HuH-7 (cell line): ENCODE results near the gene SMU1.
"Not testable (repeated sequence)": the region's sequence is repeated elsewhere in the genome, so short reads cannot be mapped to it uniquely, and the experiment has no call there.

ENCODE experiments used
- DNase-seq: peaks from one replicate; pipeline ENCODE4 v3.0.0; 2011; ENCODE audit warnings: low spot score

SMU1 gene

DNA sequence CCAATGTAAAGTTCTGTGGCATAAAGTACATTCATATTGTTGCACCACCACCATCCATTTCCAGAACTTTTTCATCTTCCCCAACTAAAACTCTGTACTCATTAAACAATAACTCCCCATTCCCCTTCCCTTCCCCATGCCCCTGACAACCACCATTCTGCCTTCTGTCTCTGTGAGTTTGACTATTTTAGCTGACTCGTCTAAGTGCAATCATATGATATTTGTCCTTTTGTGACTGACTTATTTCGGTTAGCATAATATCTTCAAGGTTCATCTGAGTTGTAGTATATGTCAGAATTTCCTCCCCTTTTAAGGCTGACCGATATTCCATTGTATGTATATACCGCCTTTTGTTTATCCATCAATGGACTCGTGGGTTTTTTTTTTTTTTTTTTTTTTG is 29.0 kb upstream of the SMU1 start:
- DNase-seq = no peak

DNA sequence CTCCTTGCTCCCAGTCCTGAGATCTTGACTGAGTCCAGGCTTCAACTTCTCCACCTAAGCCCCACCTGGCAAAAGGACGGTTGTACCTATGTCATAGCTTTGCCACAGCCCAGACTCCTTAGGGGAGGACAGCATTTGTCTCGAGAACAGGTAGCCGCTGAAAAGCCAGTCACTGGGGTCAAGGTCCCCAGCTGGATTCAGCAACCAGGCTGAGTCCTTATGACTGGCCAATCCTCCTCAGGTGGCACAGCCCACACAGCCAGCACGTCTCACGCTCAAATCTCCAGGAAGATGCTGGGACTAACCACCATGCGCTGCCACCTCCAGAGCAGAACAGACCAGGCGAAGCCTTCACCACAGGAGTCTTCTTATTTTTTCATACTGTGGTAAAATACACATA is 27.9 kb upstream of the SMU1 start:
- DNase-seq = no peak

DNA sequence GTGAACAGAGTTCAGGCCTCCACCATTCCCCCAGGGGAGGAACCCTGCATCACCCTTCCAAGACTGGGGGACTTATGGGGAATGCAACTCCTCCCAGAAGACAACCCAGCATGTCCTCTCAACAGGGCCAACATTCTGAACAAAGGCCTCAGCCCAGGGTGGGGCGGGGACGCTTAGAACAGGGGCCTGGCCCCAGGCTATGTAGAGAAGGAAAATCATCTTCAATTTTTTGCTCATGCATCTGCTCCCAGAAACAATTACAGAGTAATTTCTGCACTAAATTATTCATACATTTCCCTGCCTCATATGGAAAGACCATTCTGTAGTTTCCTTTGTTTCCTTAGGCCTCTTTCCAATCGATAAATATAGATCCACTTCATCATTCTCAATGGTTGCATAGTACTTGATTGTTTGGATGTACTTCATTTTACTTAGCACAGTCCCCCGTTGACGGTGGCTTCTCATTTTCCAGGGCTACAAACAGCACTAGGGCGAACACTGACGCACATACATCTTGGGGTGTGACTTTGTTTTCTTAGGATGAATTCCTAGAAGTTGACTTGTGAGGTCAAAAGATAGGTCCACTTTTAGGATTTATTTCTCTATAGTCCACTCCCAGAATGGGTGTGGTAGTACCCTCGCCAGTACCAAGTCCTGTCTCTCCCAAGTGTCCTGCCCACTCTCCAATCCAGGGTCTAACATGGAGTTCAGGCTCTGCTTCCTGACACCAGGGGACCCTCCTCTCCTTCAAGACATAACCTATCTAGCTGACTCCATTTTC is 27.2 kb upstream of the SMU1 start:
- DNase-seq = no peak

DNA sequence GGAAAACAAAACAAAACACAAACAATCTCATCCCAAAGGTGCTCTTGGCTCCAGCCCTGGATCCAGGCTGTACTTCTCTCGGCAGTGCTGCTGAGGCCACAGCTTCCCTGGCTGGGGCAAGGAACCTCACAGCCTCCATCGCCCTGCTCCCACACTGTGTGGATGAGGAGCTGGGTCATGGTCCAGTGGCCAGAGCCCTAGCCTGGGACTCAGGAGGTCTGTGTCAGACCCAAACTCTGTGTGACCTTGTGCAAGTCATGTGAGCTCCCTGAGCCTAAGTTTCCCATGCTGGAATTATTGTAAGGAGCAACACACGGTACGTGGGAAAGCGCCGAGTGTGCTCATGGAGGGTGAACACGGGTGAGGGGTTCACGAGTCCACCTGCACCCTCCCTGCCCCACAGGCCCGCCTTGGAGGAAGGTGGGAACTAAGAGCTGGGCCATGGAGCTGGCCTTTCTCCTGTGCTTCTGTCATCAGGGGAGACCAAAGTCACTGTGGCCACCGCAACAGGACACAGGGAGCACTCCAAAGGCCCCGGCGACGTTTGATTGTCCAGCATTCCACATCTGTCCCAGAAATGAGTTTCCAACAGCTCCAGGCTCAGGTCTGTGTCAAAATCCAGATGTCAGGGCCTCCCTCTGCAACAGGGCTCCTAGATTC is 26.2 kb upstream of the SMU1 start:
- no peak for DNase-seq

DNA sequence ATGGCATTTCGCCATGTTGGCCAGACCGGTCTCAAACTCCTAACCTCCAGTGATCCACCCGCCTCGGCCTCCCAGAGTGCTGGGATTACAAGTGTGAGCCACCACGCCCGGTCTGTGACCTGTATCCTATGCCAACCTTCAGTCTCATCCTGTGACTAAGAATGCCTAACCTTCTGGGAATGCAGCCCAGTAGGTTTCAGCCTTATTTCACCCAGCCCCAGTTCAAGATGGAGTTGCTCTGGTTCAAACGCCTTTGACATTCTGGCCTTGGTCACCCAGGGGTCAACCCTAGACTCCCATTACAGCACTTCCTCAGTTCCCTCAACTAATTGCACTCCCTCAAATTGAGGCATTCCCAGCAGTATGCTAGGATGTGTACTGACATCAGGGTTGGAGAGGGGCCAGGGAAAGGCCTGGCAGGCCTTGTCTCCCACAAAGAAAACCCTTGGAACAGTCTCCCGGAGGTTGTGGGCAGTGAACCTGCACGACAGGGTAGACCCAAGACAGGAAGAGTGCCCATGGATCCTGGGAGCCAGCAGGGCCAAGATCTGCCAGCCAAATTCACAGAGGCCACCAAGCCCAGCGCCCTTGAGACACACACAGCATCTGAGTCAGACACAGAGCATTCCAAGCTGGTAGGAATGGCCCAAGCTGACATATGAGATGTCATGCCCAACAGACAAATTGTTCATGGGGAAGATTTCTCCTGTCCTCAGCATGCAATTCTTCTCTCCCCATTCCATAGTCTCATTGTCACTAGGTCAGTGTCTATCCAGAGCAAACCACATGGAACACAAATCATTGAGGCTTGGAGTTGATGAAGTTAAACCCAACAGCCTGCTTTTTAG is 24.9 kb upstream of the SMU1 start:
- DNase-seq = no peak

DNA sequence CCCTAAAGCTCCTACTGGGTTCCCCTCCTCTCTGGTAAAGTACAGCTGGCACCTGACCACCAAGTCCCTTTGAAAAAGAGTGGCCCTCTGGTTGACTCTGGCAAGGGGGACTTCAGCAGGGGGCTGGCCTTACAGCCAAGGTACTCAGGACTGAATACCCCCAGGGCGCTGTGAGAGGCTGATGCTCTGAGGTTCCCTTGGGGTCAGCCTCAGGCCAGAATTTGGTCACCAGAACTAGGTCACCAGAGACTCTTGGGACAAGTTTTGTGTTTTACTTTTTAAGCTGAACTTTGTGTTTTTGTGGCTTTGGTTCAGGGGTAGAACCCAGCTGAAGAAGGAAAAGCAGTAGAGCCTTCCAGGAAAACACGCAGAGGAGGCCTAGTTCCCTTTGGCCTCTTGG is 23.3 kb upstream of the SMU1 start:
- no peak for DNase-seq

DNA sequence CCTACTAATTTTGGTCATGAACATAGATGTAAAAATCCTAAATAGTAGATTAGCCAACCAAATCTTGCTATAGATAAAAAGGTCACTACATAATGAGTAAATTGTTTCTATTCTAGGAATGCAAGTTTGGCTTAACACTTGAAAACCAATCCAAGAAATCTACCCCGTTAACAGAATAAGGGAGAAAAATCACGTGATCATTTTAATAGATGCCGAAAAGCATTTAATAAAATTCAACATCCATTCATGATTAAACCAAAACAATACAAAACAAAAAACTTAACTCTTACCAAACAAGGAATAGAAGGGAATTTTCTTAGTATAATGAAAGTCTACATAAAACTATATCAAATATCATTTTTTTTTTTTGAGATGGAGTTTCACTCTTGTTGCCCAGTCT is 20.7 kb upstream of the SMU1 start:
- DNase-seq = no peak

DNA sequence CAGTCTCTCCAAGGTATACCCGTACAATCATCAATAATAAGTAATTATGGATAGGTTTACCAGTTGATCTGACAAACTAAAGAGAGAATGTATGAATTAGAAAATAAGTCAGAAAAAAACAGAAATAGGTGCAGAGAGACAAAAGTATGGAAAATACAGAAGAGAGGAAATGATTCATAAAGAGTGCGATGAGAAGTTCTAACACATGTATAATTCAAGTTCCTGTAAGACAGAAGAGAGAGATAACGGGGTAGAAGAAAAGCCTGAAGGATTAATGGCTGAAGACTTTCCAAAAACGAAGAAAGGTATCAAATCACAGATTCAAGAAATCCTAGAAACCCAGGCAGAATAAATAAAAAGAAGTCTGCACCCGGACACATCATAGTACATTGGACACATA is 16.2 kb upstream of the SMU1 start:
- no peak for DNase-seq

DNA sequence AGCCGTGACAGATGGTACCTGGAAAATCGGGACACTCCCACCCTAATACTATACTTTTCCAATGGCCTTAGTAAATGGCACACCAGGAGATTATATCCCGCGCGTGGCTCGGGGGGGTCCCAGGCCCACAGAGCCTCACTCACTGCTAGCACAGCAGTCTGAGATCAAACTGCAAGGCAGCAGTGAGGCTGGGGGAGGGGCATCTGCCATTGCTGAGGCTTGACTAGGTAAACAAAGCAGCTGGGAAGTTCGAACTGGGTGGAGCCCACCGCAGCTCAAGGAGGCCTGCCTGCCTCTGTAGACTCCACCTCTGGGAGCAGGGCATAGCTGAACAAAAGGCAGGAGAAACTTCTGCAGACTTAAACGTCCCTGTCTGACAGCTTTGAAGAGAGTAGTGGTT is 9.2 kb upstream of the SMU1 start:
- not testable (repeated sequence) for DNase-seq

DNA sequence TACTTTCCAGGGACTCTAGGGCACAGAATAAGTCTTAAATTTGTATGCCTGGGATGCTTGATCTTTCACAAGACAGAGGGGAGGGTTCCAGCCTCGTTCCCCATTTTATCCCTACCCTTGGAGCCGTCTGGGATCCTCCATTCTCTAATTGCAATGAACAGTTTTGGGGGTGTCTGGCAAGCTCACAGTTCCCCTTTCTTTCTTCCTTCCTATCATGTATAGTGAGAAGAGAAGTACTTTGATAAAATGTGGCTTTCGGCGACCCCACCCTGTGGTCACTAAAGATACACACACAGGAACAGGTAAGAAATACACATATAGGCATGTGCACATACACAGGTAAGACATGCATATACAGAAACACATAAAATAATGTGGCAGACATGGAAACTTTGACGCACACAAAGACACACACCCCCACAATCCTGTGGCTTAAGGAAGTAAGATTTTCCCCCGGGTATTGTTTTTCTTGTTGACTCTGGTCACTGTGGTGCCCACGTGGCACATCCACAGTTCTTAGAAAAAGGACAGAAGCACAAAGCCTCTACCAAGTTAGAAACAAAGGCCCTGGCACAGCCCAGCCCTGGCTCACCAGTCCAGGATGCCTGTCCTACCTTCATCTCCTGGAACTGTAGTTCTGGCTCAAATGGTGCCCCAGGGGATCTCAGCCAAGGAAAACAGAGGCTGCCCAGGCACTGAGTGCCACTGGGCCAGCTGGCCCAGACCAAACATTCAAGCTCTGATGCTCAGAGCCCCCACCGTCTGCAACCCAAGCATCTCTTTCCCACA is 6.3 kb upstream of the SMU1 start:
- DNase-seq = no peak

DNA sequence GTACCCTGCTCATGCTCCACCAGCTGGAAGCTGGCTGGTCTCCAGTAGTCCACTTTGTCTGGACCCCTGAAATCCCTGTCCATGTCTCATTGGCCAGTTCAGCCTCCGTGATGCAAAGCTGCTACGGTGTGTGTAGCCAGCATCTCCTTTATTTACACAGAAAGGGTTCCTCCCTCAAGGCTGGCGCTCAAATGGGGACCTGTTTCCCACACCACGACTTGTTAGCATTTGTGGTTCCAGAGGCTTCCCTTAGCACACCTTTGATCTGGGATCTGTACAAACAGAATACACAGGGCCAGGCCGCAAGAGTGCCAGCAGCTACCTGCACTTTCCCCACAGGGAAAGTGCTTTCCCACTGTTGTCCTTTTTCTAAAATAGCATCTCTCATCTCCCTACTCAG is 5.7 kb upstream of the SMU1 start:
- no peak for DNase-seq

DNA sequence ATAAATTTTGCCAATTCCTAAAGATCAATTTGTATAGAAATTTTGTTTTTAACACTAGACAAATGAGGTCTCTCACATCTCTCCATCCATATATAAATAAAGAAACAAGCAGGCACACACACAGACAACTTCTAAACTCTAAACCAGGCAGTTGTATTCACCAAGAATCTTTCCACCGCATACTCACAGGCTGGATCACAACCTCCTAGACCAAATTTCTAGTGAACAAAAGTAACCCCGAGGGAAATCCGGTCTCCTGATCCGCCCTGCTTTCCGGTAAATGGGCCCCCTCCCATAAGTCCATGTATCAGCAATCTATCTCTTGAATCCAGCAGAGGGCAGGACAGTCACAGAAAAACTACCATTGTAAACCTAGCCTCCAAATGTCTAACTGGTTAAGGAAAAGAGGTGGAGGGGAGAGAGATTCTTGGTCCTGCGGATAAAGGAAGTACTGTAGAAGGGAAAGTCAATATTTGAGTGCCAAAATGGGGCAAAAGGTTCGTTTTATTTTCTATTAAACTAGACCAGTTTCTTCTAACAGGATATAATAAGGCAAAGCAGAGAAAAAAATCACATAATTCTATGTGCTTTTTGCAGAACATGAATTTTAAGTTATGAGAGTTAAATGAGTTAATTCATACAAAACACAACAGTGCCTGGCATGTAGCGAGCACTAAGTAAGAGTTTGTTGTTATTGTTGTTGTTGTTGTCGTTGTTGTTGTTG is 4.8 kb upstream of the SMU1 start:
- DNase-seq = peak; percentile 77

DNA sequence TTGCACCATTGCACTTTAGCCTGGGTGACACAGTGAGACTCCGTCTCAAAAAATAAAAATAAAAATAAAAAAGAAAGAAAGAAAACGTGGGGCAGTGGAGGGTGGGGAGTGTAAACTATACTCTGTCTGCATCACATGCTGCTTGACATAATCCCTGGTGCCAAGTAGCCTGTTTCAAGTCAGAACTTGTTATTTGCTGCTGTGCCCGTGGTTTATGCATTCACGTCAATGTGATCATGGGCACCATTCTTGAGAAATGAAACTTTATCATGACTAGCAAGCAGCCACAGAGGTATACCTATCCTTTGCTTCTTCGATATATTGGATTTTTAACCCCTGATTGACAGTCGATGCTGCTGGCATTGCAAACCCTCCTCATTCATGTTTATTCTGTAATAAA is 4.1 kb upstream of the SMU1 start:
- no peak for DNase-seq

DNA sequence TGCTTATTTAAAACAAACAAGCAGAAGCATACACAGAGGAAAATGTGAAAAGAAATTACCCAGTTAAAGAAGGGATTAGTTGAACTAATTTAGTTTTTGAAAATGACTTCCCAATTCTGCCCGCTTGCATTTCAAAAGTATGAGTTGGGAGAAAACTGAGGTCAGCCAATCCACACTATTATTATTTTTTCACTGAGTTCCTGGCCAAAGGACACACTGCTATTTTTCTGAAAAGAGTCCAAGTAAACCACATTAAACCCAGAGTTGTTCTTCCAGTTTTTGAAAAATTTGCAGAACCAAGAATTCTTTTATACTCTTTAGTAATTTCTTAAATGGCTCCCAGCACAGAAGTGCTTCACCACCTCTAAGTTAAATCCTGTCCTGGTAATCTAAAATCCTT is 7.5 kb downstream of the SMU1 start:
- DNase-seq = no peak

DNA sequence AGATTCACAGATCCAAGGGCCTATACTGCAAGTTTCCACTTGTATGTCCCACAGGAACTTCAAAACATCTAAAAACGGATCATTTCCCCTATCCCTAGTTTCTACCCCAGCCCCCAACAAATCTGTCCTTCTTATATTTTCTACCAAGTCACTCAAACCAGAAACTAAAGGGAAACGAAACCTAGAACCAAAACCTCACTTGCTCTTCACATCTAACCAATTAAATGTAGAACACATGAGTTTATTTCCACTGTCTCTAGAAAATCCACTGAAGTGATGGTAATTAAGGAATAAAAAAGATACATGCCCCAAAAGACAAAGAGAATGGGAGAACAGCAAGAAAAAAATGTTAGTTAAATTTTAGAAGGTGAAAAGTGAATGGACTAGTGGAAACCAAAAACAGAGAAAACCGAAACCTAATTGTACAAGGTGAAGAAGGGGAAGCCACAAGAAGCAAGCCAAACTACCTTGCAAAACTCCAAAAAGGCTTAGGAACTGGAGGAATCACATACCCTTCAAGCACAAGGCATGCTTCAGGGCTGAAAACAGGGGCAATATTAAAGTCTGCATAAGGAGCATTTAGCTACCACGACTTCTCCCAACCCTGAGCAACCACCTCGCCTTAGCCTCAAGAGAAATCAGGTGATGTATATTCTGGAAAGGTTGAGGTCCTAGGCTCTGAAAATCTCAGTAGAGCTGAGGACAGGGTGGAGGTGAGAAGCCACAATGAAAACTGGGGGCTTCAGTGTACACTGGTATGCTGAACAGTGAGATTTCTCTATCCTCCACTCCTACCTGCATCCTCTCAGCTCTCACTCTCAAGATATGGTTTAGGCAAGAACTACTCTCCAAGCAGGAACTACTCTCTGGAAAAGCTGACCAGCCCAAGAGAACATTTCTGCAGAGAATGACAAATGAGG is 11.1 kb downstream of the SMU1 start:
- no peak for DNase-seq

DNA sequence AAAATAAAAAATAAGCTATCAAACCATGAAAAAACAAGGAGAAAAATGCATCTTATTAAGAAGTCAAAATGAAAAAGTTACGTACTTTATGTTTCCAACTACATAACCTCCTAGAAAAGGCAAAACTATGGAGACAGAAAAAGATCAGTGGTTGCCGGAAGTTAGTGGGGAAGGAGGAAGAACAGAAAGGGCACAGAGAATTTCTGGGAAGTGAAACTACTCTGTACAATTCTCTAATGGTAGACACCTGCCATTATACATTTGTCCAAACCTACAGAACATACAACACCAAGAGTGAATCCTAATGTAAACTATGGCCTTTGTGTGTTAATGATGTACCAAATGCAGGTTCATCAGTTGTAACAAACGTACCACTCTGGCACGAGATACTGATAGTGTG is 25.3 kb downstream of the SMU1 start:
- no peak for DNase-seq

DNA sequence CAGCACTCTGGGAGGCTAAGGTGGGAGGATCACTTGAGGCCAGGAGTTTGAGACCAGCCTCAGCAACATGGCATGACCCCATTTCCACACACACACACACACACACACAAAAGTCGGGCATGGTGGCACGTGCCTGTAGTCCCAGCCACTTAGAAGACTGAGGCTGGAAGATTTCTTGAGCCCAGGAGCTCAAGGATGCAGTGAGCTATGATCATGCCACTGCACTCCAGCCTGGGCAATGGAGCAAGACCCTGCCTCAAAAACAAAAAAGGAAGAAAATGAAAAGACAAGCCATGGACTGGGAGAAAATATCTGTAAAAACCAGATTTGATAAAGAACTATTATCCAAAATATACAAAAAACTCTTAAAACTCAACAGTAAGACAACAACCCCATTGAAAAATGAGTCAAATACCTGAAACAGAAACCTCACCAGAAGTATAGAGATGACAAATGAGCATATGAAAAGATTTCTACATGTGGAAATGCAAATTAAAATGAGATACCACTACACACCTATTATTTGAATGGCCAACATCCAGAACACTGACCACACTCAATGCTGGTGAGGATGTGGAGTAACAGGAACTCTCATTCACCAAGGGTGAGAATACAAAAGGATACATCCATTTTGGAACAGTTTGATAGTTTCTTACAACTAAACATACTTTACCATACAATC is 26.7 kb downstream of the SMU1 start:
- no peak for DNase-seq

DNA sequence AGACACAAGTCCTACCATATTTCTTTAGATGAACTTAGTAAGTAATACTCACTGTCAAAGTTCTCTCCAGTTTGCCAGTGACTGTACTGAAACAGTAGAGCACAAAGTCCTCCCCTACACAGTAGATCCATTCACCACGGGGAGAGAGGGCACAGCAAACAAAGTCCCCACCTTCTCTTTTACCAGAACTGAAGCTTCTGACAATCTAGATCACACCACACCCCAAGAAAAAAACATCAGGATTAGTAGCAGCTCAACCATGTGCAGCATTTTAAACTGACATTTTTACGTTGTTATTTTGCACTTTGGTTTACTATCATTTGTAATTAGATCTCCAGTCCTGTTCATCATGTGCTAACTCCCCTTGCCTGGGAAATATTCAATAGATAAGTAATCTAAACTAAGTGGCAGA is 28.4 kb downstream of the SMU1 start:
- DNase-seq = no peak

DNA sequence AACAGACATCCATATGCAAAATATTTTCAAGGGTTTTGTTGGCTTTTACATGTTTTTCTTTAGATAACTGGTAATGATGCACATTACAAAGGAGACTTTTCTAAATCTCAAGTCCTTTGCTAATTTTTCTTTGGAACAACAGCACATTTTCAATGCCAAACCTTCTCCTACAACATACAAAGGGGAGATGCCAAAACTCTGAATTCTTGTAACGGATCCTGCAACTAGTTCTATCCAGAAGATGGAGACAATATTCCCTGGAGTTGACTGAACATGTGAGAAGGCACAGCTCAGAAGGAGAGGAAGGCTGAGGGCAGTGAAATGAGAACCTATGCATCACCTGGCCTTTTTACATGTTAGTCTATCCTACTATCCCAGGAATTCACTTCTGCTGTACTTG is 30.4 kb downstream of the SMU1 start:
- DNase-seq = no peak
